ENCODE measurements around the gene MIOX. TPM values are rescaled to one million over a fixed set of nuclear protein-coding genes. Genes with fewer than 3 reads are reported as not detected.
A peak's percentile ranks its signal among the peaks of the same experiment; 100 is the strongest.
"Not testable (repeated sequence)": the region's sequence is repeated elsewhere in the genome, so short reads cannot be mapped to it uniquely, and the experiment has no call there.

The MIOX gene
- total RNA-seq, 4 donors from 2014 or later: not detected

DNA sequence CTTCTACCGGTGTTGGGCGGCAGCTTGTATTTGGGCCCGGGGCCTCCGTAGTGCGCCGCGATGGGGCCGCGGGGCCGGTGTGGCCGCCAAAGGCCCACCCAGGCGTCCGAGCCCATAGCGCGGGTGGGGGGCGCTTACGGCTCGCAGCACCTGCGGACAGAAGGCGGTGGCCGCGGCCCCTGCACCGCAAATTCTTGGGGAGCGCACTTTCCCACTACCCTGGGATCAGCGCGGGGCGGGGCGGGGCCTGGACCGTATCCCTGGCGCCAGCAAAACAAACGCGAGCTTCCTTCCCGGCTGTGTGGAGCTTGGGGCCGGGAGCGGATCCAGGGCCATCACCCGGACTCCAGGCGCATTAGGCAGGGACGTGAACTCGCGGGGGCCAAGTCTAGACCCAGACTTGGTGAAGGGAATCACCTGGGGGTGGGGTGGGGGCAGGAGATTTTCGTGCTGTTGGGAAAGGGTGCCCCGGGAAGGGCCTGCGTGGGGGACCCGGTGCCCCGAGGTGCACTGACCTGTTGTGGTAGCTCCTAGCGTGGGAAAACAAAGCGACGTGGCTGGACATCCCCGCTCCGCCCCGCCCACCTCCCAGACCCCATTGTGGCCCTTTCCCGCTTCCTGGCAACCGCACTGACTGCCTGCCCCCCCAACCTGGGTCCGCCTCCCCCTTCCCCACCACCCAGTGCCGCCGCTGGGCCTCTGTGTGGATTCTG, 45.5 kb downstream of the MIOX start:
- peaks cover 7 to 12% of the 10 kb centered on the region in 2 donors for H3K4me1 ChIP-seq
- no peaks in the 10 kb centered on the region for H3K9me3 ChIP-seq
- peak in 1 of 2 donors; percentile 57 for DNase-seq
- no peaks in the 10 kb centered on the region for H3K36me3 ChIP-seq
- H3K4me3 ChIP-seq: peak overlapping the region; percentile 52 to 70 (median 58)
- peaks cover 47 to 57% (median 53%) of the 10 kb centered on the region in 3 donors for H3K27me3 ChIP-seq
- peak in 1 of 2 donors; percentile 40 for TF ChIP-seq POLR2A (IDR thresholded peaks at IDR 0.05)
- TF ChIP-seq, protein P1, sequence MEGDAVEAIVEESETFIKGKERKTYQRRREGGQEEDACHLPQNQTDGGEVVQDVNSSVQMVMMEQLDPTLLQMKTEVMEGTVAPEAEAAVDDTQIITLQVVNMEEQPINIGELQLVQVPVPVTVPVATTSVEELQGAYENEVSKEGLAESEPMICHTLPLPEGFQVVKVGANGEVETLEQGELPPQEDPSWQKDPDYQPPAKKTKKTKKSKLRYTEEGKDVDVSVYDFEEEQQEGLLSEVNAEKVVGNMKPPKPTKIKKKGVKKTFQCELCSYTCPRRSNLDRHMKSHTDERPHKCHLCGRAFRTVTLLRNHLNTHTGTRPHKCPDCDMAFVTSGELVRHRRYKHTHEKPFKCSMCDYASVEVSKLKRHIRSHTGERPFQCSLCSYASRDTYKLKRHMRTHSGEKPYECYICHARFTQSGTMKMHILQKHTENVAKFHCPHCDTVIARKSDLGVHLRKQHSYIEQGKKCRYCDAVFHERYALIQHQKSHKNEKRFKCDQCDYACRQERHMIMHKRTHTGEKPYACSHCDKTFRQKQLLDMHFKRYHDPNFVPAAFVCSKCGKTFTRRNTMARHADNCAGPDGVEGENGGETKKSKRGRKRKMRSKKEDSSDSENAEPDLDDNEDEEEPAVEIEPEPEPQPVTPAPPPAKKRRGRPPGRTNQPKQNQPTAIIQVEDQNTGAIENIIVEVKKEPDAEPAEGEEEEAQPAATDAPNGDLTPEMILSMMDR (IDR thresholded peaks at IDR 0.05 in 4 of 5, conservative IDR thresholded peaks at IDR 0.05 in 1 of 5): no peak
- intact Hi-C loops (cut with DNase I; ENCODE audit: low total_unique reads) (no loop called here), in situ Hi-C loops (cut with MboI; ENCODE audit: low sequenced_read_pairs in 4 of 4) (no loop called here)
- peak; percentile 38 to 40 for ATAC-seq
- peak overlapping the region; percentile 79 to 86 (median 82) for H3K27ac ChIP-seq

DNA sequence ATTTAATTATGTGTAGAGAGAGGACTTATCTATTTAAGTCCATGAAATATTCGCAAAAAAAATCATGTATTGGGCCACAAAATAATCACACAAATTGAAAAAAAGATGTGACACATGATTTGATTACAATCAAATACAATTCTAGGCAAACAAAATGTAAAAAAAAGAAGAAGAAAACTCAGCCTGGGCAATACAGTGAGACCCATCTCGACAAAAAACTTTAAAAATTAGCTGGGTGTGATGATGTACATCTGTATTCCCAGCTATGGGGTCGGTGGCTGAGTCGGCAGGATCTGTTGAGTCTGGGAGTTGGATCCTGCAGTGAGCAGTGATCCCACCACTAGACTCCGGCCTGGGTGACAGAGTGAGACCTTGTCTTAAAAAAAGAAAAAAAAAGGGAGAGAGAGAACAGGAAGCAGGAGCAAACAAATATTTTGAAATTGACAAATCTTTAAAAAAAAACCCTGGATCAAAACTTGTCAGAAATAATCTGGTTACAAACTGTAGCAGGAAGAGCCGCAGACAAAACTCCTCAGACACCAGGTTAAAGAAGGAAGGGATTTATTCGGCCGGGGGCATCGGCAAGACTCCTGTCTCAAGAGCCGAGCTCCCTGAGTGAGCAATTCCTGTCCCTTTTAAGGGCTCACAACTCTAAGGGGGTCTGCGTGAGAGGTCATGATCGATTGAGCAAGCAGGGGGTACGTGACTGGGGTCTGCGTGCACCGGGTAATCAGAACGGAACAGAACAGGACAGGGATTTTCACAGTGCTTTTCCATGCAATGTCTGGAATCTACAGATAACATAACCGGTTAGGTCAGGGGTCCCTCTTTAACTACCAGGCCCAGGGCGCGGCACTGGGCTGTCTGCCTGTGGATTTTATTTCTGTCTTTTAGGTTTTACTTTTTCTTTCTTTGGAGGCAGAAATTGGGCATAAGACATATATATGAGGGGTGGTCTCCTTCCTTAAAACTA, 46.5 kb downstream of the MIOX start:
- Histone ChIP-seq H3K27me3 (peaks cover 47 to 58% (median 57%) of the 10 kb centered on the region in 3 donors), H3K36me3 (no peaks in the 10 kb centered on the region), H3K4me1 (peaks cover 7 to 12% of the 10 kb centered on the region in 2 donors), H3K27ac (peak overlapping the region; percentile 79 to 86 (median 82)), H3K4me3 (peak overlapping the region in 2 of 4 donors; percentile 52 to 59), H3K9me3 (no peaks in the 10 kb centered on the region)
- in situ Hi-C loops (cut with MboI; ENCODE audit: low sequenced_read_pairs in 4 of 4): no loop called here
- intact Hi-C loops (cut with DNase I; ENCODE audit: low total_unique reads): no loop called here
- DNase-seq: no peak
- no peak for TF ChIP-seq POLR2A (IDR thresholded peaks at IDR 0.05)
- ATAC-seq: no peak

DNA sequence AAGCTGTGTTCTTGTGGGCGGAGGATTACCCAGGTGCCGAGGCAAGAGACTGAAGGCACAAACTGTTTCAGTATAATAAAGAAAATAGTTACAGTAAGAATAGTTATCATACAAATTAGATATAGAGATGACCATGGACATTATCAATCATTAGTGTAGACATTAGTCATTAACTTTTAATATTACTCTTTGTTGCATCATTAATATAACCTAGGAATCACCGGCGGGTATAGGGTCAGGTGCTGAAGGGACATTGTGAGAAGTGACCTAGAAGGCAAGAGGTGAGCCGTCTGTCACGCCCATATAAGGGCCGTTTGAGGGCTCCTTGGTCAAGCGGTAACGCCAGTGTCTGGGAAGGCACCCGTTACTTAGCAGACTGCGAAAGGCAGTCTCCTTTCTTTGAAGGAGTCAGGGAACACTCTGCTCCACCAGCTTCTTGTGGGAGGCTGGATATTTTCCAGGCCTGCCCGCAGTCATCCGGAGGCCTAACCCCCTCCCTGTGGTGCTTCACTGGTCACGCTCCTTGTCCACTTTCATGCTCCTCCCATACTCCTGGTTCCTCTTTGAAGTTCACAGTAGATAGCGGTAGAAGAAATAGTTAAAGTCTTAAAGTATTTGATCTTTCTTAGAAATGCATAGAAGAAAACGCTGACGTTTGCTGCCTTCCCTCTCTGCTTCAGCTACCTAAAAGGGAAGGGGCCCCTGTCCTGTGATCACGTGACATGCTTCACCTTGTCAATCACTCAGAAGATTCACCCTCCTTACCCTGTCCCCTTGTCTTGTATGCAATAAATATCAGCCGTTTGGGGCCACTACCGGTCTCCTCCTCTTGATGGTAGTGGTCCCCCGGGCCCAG, 47.4 kb downstream of the MIOX start:
- H3K9me3 ChIP-seq; DNase-seq; ATAC-seq; H3K27ac ChIP-seq; in situ Hi-C loops (cut with MboI; ENCODE audit: low sequenced_read_pairs in 4 of 4); H3K36me3 ChIP-seq; H3K4me3 ChIP-seq; intact Hi-C loops (cut with DNase I; ENCODE audit: low total_unique reads): not testable (repeated sequence)
- peak; percentile 16 to 30 for TF ChIP-seq POLR2A (IDR thresholded peaks at IDR 0.05)
- Histone ChIP-seq H3K27me3 (peaks cover 47 to 54% (median 50%) of the 10 kb centered on the region in 3 donors), H3K4me1 (peaks cover 8 to 12% of the 10 kb centered on the region in 2 donors)

DNA sequence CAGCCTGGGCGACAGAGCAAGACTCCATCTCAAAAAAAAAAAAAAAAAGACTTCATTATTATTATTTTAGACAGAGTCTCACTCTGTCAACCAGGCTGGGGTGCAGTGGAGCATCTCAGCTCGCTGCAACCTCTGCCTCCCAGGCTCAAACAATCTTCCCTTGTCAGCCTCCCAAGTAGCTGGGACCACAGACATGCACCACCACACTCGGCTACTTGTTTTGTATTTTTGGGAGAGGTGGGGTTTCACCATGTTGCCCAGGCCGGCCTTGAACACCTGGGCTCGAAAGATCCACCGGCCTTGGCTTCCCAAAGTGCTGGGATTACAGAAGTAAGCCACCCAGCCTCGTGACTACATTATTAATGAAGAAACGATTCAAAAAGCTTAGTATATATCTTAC, 48.5 kb downstream of the MIOX start:
- intact Hi-C loops (cut with DNase I; ENCODE audit: low total_unique reads): no loop called here
- H3K36me3 ChIP-seq: no peaks in the 10 kb centered on the region
- no peaks in the 10 kb centered on the region for H3K9me3 ChIP-seq
- H3K27me3 ChIP-seq: peaks cover 41 to 43% (median 42%) of the 10 kb centered on the region in 3 donors
- in situ Hi-C loops (cut with MboI; ENCODE audit: low sequenced_read_pairs in 4 of 4): no loop called here
- H3K4me1 ChIP-seq: peaks cover 11 to 12% of the 10 kb centered on the region in 2 donors
- DNase-seq: no peak
- H3K27ac ChIP-seq: no peak overlapping the region
- ATAC-seq: no peak
- H3K4me3 ChIP-seq: no peak overlapping the region
- TF ChIP-seq, protein P1 (IDR thresholded peaks at IDR 0.05 in 4 of 5, conservative IDR thresholded peaks at IDR 0.05 in 1 of 5): no peak
- no peak for TF ChIP-seq POLR2A (IDR thresholded peaks at IDR 0.05)

DNA sequence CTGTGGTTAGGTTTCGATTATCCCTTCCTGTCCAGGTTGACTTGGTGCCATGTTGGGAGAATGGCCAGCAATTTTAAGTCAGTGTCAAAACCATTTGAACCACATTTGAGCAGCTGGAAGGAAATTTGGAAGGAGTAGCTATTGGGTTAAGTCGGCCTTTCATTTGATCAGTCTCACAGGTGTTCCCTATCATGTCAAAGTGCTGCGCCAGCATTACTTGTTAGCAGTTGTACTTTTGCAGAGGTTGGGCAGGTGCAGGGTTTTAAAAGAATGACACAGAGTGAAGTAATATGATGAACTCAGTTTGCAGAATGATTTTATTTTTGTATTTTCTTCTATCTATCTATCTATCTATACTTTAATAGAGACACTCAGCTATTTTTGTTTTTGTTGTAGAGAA, 49.6 kb downstream of the MIOX start:
- peaks cover 4 to 11% of the 10 kb centered on the region in 2 donors for H3K4me1 ChIP-seq
- H3K9me3 ChIP-seq: no peaks in the 10 kb centered on the region
- TF ChIP-seq POLR2A (IDR thresholded peaks at IDR 0.05): no peak
- no peak for DNase-seq
- H3K27me3 ChIP-seq: peaks cover 30 to 32% (median 30%) of the 10 kb centered on the region in 3 donors
- in situ Hi-C loops (cut with MboI; ENCODE audit: low sequenced_read_pairs in 4 of 4): no loop called here
- H3K27ac ChIP-seq: no peak overlapping the region
- ATAC-seq: no peak
- H3K36me3 ChIP-seq: no peaks in the 10 kb centered on the region
- intact Hi-C loops (cut with DNase I; ENCODE audit: low total_unique reads): no loop called here
- H3K4me3 ChIP-seq: no peak overlapping the region
